Hepatocyte (in vitro differentiated cells): ENCODE measurements around the gene HAUS7. TPM values are rescaled to one million over a fixed set of nuclear protein-coding genes. Genes with fewer than 3 reads are reported as not detected.

Experiments
- DNase-seq: peaks from one replicate; pipeline ENCODE4 v3.0.0-alpha.2; 2016; ENCODE audit warnings: low spot score
- H2AFZ ChIP-seq: fragments of 200-600 bp; sonication (generic); 2 replicates; pipeline ENCODE4 v1.6.0; 2016; ENCODE audit warnings: antibody characterized with exemption, mild to moderate bottlenecking
- H3K27ac ChIP-seq: fragments of 200-600 bp; sonication (generic); 2 replicates; pipeline ENCODE4 v1.5.1; 2016; ENCODE audit warnings: mild to moderate bottlenecking
- H3K27me3 ChIP-seq: fragments of 200-600 bp; sonication (generic); 2 replicates; pipeline ENCODE4 v1.6.1; 2016
- H3K36me3 ChIP-seq: fragments of 200-600 bp; sonication (generic); replicated peaks from 2 replicates; pipeline ENCODE4 v1.5.1; 2016; ENCODE audit warnings: low read depth; ENCODE audit not compliant: insufficient read depth
- H3K4me1 ChIP-seq: fragments of 200-600 bp; sonication (generic); 2 replicates; pipeline ENCODE4 v1.5.1; 2016; ENCODE audit warnings: mild to moderate bottlenecking, moderate library complexity; ENCODE audit not compliant: insufficient read depth
- H3K4me2 ChIP-seq: fragments of 200-600 bp; sonication (generic); 2 replicates; pipeline ENCODE4 v1.6.0; 2016
- H3K4me3 ChIP-seq: fragments of 200-600 bp; sonication (generic); 2 replicates; pipeline ENCODE4 v1.5.1; 2016; ENCODE audit warnings: mild to moderate bottlenecking
- H3K79me2 ChIP-seq: fragments of 200-600 bp; sonication (generic); 2 replicates; pipeline ENCODE4 v1.6.0; 2017; ENCODE audit warnings: mild to moderate bottlenecking
- H3K9me2 ChIP-seq: fragments of 200-600 bp; sonication (generic); replicated peaks from 2 replicates; pipeline ENCODE4 v1.6.0; 2017; ENCODE audit warnings: mild to moderate bottlenecking; ENCODE audit not compliant: insufficient read depth
- H3K9me3 ChIP-seq: fragments of 200-600 bp; sonication (generic); 2 replicates; pipeline ENCODE4 v1.5.1; 2016; ENCODE audit warnings: low read depth, mild to moderate bottlenecking
- H4K20me1 ChIP-seq: fragments of 200-600 bp; sonication (generic); 2 replicates; pipeline ENCODE4 v1.6.0; 2016; ENCODE audit warnings: mild to moderate bottlenecking; ENCODE audit not compliant: insufficient read depth, poor library complexity, severe bottlenecking
- CTCF ChIP-seq: fragments of 200-600 bp; sonication (generic); IDR thresholded peaks from 2 replicates; pipeline ENCODE4 v1.5.1; 2016; ENCODE audit warnings: antibody characterized with exemption, mild to moderate bottlenecking; ENCODE audit not compliant: poor library complexity
- EZH2 ChIP-seq: fragments of 200-600 bp; sonication (generic); IDR thresholded peaks from 2 replicates; pipeline ENCODE4 v1.6.1; 2016; ENCODE audit warnings: antibody characterized with exemption, mild to moderate bottlenecking, borderline replicate concordance
- EZH2phosphoT487 ChIP-seq: fragments of 200-600 bp; sonication (generic); IDR thresholded peaks from one replicate; pipeline ENCODE4 v1.6.1; 2018; ENCODE audit warnings: antibody characterized with exemption, mild to moderate bottlenecking, low read depth, moderate library complexity; ENCODE audit not compliant: unreplicated experiment, severe bottlenecking
- WGBS: methylation state at CpG from one replicate; pipeline ENCODE4 v1.1.6; 2016; ENCODE audit warnings: low lambda C conversion rate; ENCODE audit errors: missing lambda C conversion rate; 5-methylcytosine and 5-hydroxymethylcytosine counted together
- polyA plus RNA-seq: library from polyadenylated mRNA; unstranded; fragments of >200 nt; fragmentation: Nextera tagmentation; extraction: Ambion mirVana; gene quantifications from 2 replicates; pipeline ENCODE4 v1.2.1, GENCODE V29; 2016
- small RNA-seq: library from RNA; depleted of rRNA; stranded (forward); fragments of <200 nt; gene quantifications from one replicate; pipeline ENCODE3, GENCODE V24; 2014
- total RNA-seq: library from RNA; depleted of rRNA; stranded (reverse); fragments of >200 nt; gene quantifications from 2 replicates; pipeline ENCODE4 v1.2.3, GENCODE V29; 2014

HAUS7 gene
- total and polyA plus RNA-seq, 2 experiments from 2014 or later, result 17.5 to 23.1 TPM

- Histone ChIP-seq H3K27ac (no peak overlapping the region), H3K9me2 (no peaks in the 10 kb centered on the region), H3K36me3 (no peaks in the 10 kb centered on the region), H3K79me2 (no peaks in the 10 kb centered on the region), H3K4me3 (no peak overlapping the region), H3K27me3 (no peaks in the 10 kb centered on the region), H3K9me3 (no peaks in the 10 kb centered on the region), H4K20me1 (no peaks in the 10 kb centered on the region), H3K4me2 (no peak overlapping the region), H2AFZ (no peak overlapping the region), H3K4me1 (no peaks in the 10 kb centered on the region)
- 86% methylated on average over 15 of the region's 17 CpGs for WGBS
- TF ChIP-seq EZH2phosphoT487, result no peak
- TF ChIP-seq CTCF, result no peak
- no peak for TF ChIP-seq EZH2
- no peak for DNase-seq
Observed at GRCh38 chrX:153398275-153398960, 72.0 kb downstream of the HAUS7 start.

Small RNA genes lying within 50 kb of the gene (small RNA-seq; reads per million reads assigned to genes)
- not detected for gene RN7SL667P

Other genes with a start within 250 kb of the HAUS7 start
- gene PNMA6F, start 148.8 kb downstream of the HAUS7 start, total RNA-seq, result not detected in 2 replicates
- not detected in 2 replicates for gene PNMA6F, start 148.8 kb downstream of the HAUS7 start, polyA plus RNA-seq
- gene ZNF275, start 136.4 kb downstream of the HAUS7 start, total RNA-seq, result 9.9 and 10.2 TPM in 2 replicates
- 4.0 and 4.3 TPM in 2 replicates for gene ZNF275, start 136.4 kb downstream of the HAUS7 start, polyA plus RNA-seq
- gene PNMA6E, start 69.2 kb downstream of the HAUS7 start, total RNA-seq, result not detected in 2 replicates
- gene PNMA6E, start 69.2 kb downstream of the HAUS7 start, polyA plus RNA-seq, result 0.35 TPM in 1 of 2 replicates, not detected in the other
- 0.90 and 1.2 TPM in 2 replicates for gene ZFP92, start 59.1 kb downstream of the HAUS7 start, total RNA-seq
- gene ZFP92, start 59.1 kb downstream of the HAUS7 start, polyA plus RNA-seq, result 0.33 and 0.38 TPM in 2 replicates
- gene TREX2, start 24.5 kb downstream of the HAUS7 start, total RNA-seq, result 0.60 and 0.76 TPM in 2 replicates
- 0.81 and 1.3 TPM in 2 replicates for gene TREX2, start 24.5 kb downstream of the HAUS7 start, polyA plus RNA-seq
- gene BGN, start 24.4 kb upstream of the HAUS7 start, total RNA-seq, result 12.5 and 14.5 TPM in 2 replicates
- 27.5 and 35.8 TPM in 2 replicates for gene BGN, start 24.4 kb upstream of the HAUS7 start, polyA plus RNA-seq
- gene ATP2B3, start 47.1 kb upstream of the HAUS7 start, total RNA-seq, result 0.12 TPM in 1 of 2 replicates, not detected in the other
- gene ATP2B3, start 47.1 kb upstream of the HAUS7 start, polyA plus RNA-seq, result 0.07 and 0.12 TPM in 2 replicates
- gene CCNQ, start 128.6 kb upstream of the HAUS7 start, total RNA-seq, result 21.6 and 28.3 TPM in 2 replicates
- 26.7 and 31.3 TPM in 2 replicates for gene CCNQ, start 128.6 kb upstream of the HAUS7 start, polyA plus RNA-seq
- 86.2 and 87.3 TPM in 2 replicates for gene DUSP9, start 176.6 kb upstream of the HAUS7 start, total RNA-seq
- gene DUSP9, start 176.6 kb upstream of the HAUS7 start, polyA plus RNA-seq, result 48.2 and 75.5 TPM in 2 replicates
- 2.2 and 2.8 TPM in 2 replicates for gene PNCK, start 203.2 kb upstream of the HAUS7 start, total RNA-seq
- gene PNCK, start 203.2 kb upstream of the HAUS7 start, polyA plus RNA-seq, result 0.28 and 1.9 TPM in 2 replicates
- 19.5 and 28.4 TPM in 2 replicates for gene SLC6A8, start 217.3 kb upstream of the HAUS7 start, total RNA-seq
- 32.5 and 36.7 TPM in 2 replicates for gene SLC6A8, start 217.3 kb upstream of the HAUS7 start, polyA plus RNA-seq